HG03354 (cell line): ENCODE results near the gene CLDN3.
"Not testable (repeated sequence)": the region's sequence is repeated elsewhere in the genome, so short reads cannot be mapped to it uniquely, and the experiment has no call there.

ENCODE experiments used
- ATAC-seq: cut with Tn5 transposase; IDR thresholded peaks from one replicate; pipeline ENCODE4 v1.9.1; 2021; ENCODE audit warnings: mild to moderate bottlenecking; ENCODE audit not compliant: unreplicated experiment, poor library complexity, severe bottlenecking

Gene CLDN3

GRCh38 chr7:73770002-73770859, at the start of gene CLDN3:
Gene CLDN3 (minus strand): TSS chr7:73770270. CDS start chr7:73770049, 221 bp downstream.
- ATAC-seq = no peak

DNA sequence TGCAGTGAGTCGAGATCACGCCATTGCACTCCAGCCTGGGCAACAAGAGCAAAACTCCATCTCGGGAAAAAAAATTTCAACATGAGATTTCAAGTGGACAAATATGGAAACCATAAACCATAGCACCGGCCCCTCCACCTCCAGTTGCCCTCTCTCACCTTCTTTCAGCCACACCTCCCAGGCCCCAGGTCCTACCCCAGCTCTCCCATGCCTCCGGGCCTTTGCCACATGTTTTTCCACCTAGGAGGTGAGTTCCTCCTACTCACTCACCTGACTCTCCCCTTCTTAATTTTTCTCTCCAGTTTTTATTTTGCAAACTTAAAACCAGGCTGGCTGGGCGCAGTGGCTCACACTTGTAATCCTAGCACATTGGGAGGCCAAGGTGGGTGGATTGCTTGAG, 47.1 kb upstream of the CLDN3 start:
- no peak for ATAC-seq

- no peak for ATAC-seq
Measured at GRCh38 chr7:73815436-73815835, 45.4 kb upstream of the CLDN3 start.

DNA sequence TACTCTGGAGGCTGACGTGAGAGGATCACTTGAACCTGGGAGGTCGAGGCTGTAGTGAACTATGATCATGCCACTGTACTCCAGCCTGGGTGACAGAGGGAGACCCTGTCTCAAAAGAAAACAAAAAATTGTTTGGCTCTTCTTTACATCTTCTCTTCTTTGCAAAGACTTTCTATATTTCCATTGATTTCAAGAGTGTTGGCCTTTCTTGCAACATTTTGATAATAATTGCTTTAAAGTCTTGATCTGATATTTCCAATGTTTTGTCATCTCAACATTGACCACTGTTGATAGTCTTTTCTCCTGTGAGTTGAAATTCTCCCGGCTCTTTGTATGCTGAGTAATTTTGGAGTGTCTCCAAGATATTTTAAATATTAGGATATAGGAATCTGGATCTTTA, 42.9 kb upstream of the CLDN3 start:
- ATAC-seq = no peak

GRCh38 chr7:73811760-73812168, 41.7 kb upstream of the CLDN3 start:
- ATAC-seq = peak; percentile 45

GRCh38 chr7:73810998-73811360, 40.9 kb upstream of the CLDN3 start:
- ATAC-seq = no peak

- no peak for ATAC-seq
Measured at GRCh38 chr7:73809467-73809951, 39.4 kb upstream of the CLDN3 start.

DNA sequence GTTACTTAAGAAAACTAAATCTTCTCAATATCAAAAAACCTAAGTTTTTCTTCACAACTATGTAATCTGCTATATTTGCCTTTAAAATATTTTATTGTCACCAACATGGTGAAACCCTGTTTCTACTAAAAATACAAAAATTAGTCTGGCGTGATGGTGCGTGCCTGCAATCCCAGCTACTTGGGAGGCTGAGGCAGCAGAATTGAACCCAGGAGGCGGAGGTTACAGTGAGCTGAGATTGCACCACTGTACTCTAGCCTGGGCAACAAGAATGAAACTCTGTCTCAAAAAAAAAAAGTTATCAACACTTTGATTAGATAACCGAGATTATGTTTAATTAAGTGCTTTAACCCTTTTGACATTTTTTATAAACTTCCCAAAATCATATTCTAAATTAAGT, 32.4 kb upstream of the CLDN3 start:
- ATAC-seq = no peak

DNA sequence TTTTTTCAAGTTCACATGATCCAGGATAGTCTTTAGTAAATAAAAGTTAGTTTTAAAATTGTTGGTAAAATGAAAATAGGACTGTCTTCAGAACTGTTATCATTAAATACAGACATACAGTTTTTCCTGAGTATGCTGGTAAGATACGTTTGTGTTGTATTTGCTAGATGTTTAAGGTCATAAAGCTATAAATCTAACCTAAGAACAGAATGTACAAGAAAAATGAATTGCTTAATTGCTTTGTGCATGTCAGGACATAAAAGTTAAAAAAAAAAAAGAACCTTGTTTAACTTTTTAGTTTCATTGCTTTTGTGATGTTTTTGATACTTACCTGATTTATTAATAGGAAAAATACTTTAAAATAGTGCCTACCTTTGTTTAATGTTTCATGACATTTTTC, 31.5 kb upstream of the CLDN3 start:
- ATAC-seq = no peak

- no peak for ATAC-seq
Measured at GRCh38 chr7:73799282-73800141, 29.4 kb upstream of the CLDN3 start.

DNA sequence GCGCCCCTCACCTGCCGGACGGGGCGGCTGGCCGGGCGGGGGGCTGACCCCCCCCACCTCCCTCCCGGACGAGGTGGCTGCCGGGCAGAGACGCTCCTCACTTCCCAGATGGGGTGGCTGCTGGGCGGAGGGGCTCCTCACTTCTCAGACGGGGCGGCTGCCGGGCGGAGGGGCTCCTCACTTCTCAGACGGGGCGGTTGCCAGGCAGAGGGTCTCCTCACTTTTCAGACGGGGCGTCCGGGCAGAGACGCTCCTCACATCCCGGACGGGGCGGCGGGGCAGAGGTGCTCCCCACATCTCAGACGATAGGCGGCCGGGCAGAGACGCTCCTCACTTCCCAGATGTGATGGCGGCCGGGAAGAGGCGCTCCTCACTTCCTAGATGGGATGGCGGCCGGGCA, 27.1 kb upstream of the CLDN3 start:
- not testable (repeated sequence) for ATAC-seq

- not testable (repeated sequence) for ATAC-seq
Measured at GRCh38 chr7:73796656-73797055, 26.6 kb upstream of the CLDN3 start.

DNA sequence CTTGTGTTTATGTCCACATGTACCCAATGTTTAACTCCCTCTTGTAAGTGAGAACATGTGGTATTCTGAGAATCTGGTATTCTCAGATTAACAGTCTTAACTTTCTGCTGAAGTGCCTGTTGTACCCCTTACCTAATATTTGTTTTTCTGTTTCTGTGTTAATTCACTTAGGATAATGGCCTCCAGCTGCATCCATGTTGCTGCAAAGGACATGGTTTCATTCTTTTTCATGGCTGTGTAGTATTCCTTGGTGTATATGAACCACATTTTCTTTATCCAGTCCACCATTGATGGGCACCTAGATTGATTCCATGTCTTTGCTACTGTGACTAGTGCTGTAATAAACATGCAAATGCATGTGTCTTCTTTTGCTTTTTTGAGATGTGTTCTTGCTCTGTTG, 25.1 kb upstream of the CLDN3 start:
- not testable (repeated sequence) for ATAC-seq

DNA sequence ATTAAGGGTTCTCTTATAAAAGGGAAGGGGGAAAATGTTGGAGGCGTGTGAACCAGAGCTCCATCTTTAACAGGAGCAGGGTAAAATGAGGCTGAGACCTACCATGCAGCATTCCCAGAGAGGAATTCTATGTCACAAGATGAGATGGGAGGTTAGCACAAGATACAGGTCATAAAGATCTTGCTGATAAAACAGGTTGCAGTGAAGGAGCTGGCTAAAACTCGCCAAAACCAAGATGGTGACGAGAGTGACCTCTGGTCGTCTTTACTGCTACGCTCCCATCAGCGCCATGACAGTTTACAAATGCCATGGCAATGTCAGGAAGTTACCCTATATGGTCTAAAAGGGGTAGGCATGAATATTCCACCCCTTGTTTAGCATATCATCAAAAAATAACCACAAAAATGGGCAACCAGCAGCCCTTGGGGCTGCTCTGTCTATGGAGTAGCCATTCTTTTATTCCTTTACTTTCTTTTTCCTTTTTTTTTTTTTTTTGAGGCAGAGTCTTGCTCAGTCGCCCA, 21.2 kb upstream of the CLDN3 start:
- not testable (repeated sequence) for ATAC-seq

- ATAC-seq = no peak
Measured at GRCh38 chr7:73789051-73789450, 19.0 kb upstream of the CLDN3 start.

- ATAC-seq = not testable (repeated sequence)
Measured at GRCh38 chr7:73787786-73788048, 17.6 kb upstream of the CLDN3 start.

DNA sequence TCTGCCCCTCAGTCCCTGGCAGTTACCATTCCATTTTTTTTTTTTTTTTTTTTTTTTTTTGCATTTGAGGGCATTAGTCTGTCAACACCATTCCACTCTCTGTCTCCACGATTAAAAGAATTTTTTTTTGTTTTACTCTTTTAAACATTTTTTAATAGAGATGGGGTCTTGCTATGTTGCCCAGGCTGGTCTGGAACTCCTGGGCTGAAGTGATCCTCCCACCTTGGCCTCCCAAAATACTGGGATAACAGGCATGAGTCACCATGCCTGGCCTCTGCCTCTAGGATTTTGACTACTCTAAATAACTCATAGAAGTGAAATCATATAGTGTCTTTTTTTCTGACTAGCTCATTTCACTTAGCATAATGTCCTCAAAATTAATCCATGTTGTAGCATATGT, 16.5 kb upstream of the CLDN3 start:
- ATAC-seq = no peak

GRCh38 chr7:73779517-73779916, 9.4 kb upstream of the CLDN3 start:
- no peak for ATAC-seq

- no peak for ATAC-seq
Measured at GRCh38 chr7:73778801-73779389, 8.8 kb upstream of the CLDN3 start.

GRCh38 chr7:73774923-73775322, 4.9 kb upstream of the CLDN3 start:
- ATAC-seq = no peak
